HG03045 (cell line): Measurements from ENCODE around the gene KRT16.
"Not testable (repeated sequence)": the region's sequence is repeated elsewhere in the genome, so short reads cannot be mapped to it uniquely, and the experiment has no call there.

Experiments
- ATAC-seq: cut with Tn5 transposase; IDR thresholded peaks from one replicate; pipeline ENCODE4 v1.9.1; 2021; ENCODE audit warnings: mild to moderate bottlenecking, moderate library complexity; ENCODE audit not compliant: unreplicated experiment

KRT16 gene

GRCh38 chr17:41585301-41586056 is 27.1 kb downstream of the KRT16 start:
- ATAC-seq, result no peak

GRCh38 chr17:41584331-41584927 is 28.1 kb downstream of the KRT16 start:
- not testable (repeated sequence) for ATAC-seq

GRCh38 chr17:41583137-41584127 is 29.1 kb downstream of the KRT16 start:
- no peak for ATAC-seq

GRCh38 chr17:41582061-41582968 is 30.3 kb downstream of the KRT16 start:
- not testable (repeated sequence) for ATAC-seq

- ATAC-seq, result no peak
These were observed 31.1 kb downstream of the KRT16 start for GRCh38 chr17:41581366-41582060.

GRCh38 chr17:41580687-41581365 is 31.7 kb downstream of the KRT16 start:
- no peak for ATAC-seq

- ATAC-seq, result no peak
These were observed 32.4 kb downstream of the KRT16 start for GRCh38 chr17:41580244-41580575.

GRCh38 chr17:41579484-41580243 is 32.9 kb downstream of the KRT16 start:
- no peak for ATAC-seq

GRCh38 chr17:41578971-41579370 is 33.6 kb downstream of the KRT16 start:
- no peak for ATAC-seq

GRCh38 chr17:41578538-41578937 is 34.0 kb downstream of the KRT16 start:
- no peak for ATAC-seq

- ATAC-seq, result not testable (repeated sequence)
These were observed 35.8 kb downstream of the KRT16 start for GRCh38 chr17:41576740-41577139.

- ATAC-seq, result no peak
These were observed 37.2 kb downstream of the KRT16 start for GRCh38 chr17:41575336-41575735.

GRCh38 chr17:41571561-41572434 is 40.8 kb downstream of the KRT16 start, which contains the start of gene KRT9:
Gene KRT9 (minus strand): TSS chr17:41572059. CDS start chr17:41571992, 67 bp downstream.
- no peak for ATAC-seq

- ATAC-seq, result no peak
These were observed 45.2 kb downstream of the KRT16 start for GRCh38 chr17:41567317-41567716.

- ATAC-seq, result no peak
These were observed 47.2 kb downstream of the KRT16 start for GRCh38 chr17:41565338-41565737.

GRCh38 chr17:41563607-41564170 is 48.9 kb downstream of the KRT16 start:
- no peak for ATAC-seq

GRCh38 chr17:41561554-41561953 is 51.0 kb downstream of the KRT16 start:
- no peak for ATAC-seq
